Measurements from ENCODE around the gene DCXR. TPM values are rescaled to one million over a fixed set of nuclear protein-coding genes. Genes with fewer than 3 reads are reported as not detected.

DCXR gene
- total and polyA plus RNA-seq, 2 of the 13 experiments (the other 11 are each of a cell fraction or from before 2014, with no cell fraction given) = 287 to 311 TPM

GRCh38 chr17:82003411-82004381, 33.8 kb downstream of the DCXR start (continued):
- peak; percentile 70; the same call in 1 of the 2 replicates for TF ChIP-seq NFAT5 (CRISPR knock-in tag; IDR thresholded peaks at IDR 0.05)
- TF ChIP-seq KDM1A (CRISPR knock-in tag; IDR thresholded peaks at IDR 0.05) = 0 out of 2 replicates have a peak, but pooled peaks have one; percentile 16
- no peak for TF ChIP-seq PLRG1 (conservative IDR thresholded peaks at IDR 0.05)
- no peak; the same call in 1 of the 2 replicates for TF ChIP-seq ZNF737 (CRISPR knock-in tag; IDR thresholded peaks at IDR 0.05; ENCODE audit: borderline replicate concordance)
- no peak for TF ChIP-seq ZNF317 (CRISPR knock-in tag; IDR thresholded peaks at IDR 0.05)
- no peak for TF ChIP-seq THYN1 (CRISPR knock-in tag; IDR thresholded peaks at IDR 0.05; ENCODE audit: borderline replicate concordance, low read depth)
- TF ChIP-seq STAG1 (CRISPR knock-in tag; IDR thresholded peaks at IDR 0.05) = peak; percentile 36
- no peak for TF ChIP-seq TCF12 (IDR thresholded peaks at IDR 0.05)
- TF ChIP-seq TCF12 (CRISPR knock-in tag; IDR thresholded peaks at IDR 0.05) = no peak
- peak; percentile 58 for TF ChIP-seq RBM39 (IDR thresholded peaks at IDR 0.05; ENCODE audit: low read depth, low read length, poor library complexity, severe bottlenecking)
- TF ChIP-seq RFXANK (CRISPR knock-in tag; IDR thresholded peaks at IDR 0.05) = 0 out of 2 replicates have a peak, but pooled peaks have one; percentile 50
- peak; percentile 73; the same call in 1 of the 2 replicates for TF ChIP-seq IRF2 (CRISPR knock-in tag; IDR thresholded peaks at IDR 0.05)
- TF ChIP-seq ZNF468 (CRISPR knock-in tag; IDR thresholded peaks at IDR 0.05) = 0 out of 2 replicates have a peak, but pooled peaks have one; percentile 41
- peak; percentile 81 for TF ChIP-seq ARID5B (CRISPR knock-in tag; IDR thresholded peaks at IDR 0.05)
- TF ChIP-seq MLLT10 (CRISPR knock-in tag; IDR thresholded peaks at IDR 0.05) = 0 out of 2 replicates have a peak, but pooled peaks have one; percentile 16
- no peak for TF ChIP-seq NR2F2 (IDR thresholded peaks at IDR 0.05; ENCODE audit: borderline replicate concordance, low read depth)
- no peak for TF ChIP-seq ZBTB1 (CRISPR knock-in tag; IDR thresholded peaks at IDR 0.05; ENCODE audit: borderline replicate concordance)
- TF ChIP-seq ZMYM3 (CRISPR knock-in tag; IDR thresholded peaks at IDR 0.05) = no peak
- TF ChIP-seq GLI4 (CRISPR knock-in tag; IDR thresholded peaks at IDR 0.05; ENCODE audit: borderline replicate concordance) = peak; percentile 92
- TF ChIP-seq NFATC3 (CRISPR knock-in tag; IDR thresholded peaks at IDR 0.05) = no peak
- peak; percentile 11; the same call in 1 of the 2 replicates for TF ChIP-seq FOXK1 (CRISPR knock-in tag; IDR thresholded peaks at IDR 0.05; ENCODE audit: borderline replicate concordance, low read depth)
